Testis (tissue), 3 donors: ENCODE measurements around the gene CCDC184. TPM values are rescaled to one million over a fixed set of nuclear protein-coding genes. Genes with fewer than 3 reads are reported as not detected.

Experiments
- DNase-seq: peaks from one replicate; pipeline ENCODE4 v3.0.0-alpha.2; 2019
- H3K27ac ChIP-seq, 2 donors: fragments of 200-600 bp; sonication (generic); one replicate each; pipeline ENCODE4 v1.5.1; 2019
- H3K27me3 ChIP-seq: fragments of 200-600 bp; sonication (generic); one replicate; pipeline ENCODE4 v1.5.1; 2019
- H3K36me3 ChIP-seq: fragments of 200-600 bp; sonication (generic); one replicate; pipeline ENCODE4 v1.5.1; 2017; ENCODE audit warnings: low read depth; ENCODE audit errors: missing control alignments
- H3K4me1 ChIP-seq: fragments of 200-600 bp; sonication (generic); one replicate; pipeline ENCODE4 v1.5.1; 2019
- H3K4me3 ChIP-seq, 2 donors: fragments of 200-600 bp; sonication (generic); one replicate each; pipeline ENCODE4 v1.5.1; 2017 to 2019
- H3K9me3 ChIP-seq: fragments of 200-600 bp; sonication (generic); one replicate; pipeline ENCODE4 v1.5.1; 2017
- POLR2A ChIP-seq: fragments of 450-650 bp; IDR thresholded peaks from one replicate; pipeline ENCODE4 v1.6.1; 2017; ENCODE audit warnings: antibody characterized with exemption, mild to moderate bottlenecking, moderate library complexity
- WGBS, 2 donors: methylation state at CpG; one replicate each; pipeline ENCODE4 v1.1.5; 2018; 5-methylcytosine and 5-hydroxymethylcytosine counted together
- intact Hi-C: fragments of 100-400 bp; cut with DNase I; formaldehyde crosslinking; loops from one replicate; pipeline ENCODE4 v1.15.1; 2023; ENCODE audit warnings: low total_unique reads
- polyA plus RNA-seq: library from polyadenylated mRNA; stranded (reverse); fragments of 350-450 nt; fragmentation: Illumina TruSeq; extraction: RNeasy Lipid Tissue Mini Kit (QIAGEN cat#74804); gene quantifications from one replicate; pipeline ENCODE4 v1.2.3, GENCODE V29; 2014; ENCODE audit warnings: low read depth, low replicate concordance; ENCODE audit not compliant: insufficient read depth
- total RNA-seq, 2 donors: library from RNA; depleted of rRNA; stranded (reverse); fragments of >200 nt; gene quantifications; one replicate each; pipeline ENCODE4 v1.2.3, GENCODE V29; 2016
- TF ChIP-seq, protein P1 (sequence below), 3 experiments: fragments of 450-650 bp in 2 of 3; fragments of 200-600 bp in 1 of 3; sonication (generic) in 1 of 3; IDR thresholded peaks; one replicate each; pipeline ENCODE4 v1.5.1; 2016 to 2019; ENCODE audit warnings: antibody characterized with exemption in 3 of 3, mild to moderate bottlenecking in 2 of 3, moderate library complexity in 1 of 3

CCDC184 gene
- total and polyA plus RNA-seq, 3 donors from 2014 or later, result 6.9 to 8.0 (median 7.8) TPM

GRCh38 chr12:48189331-48190125 is 6.1 kb downstream of the CCDC184 start:
- H3K4me1 ChIP-seq, result no peaks in the 10 kb centered on the region
- intact Hi-C loops, result no loop called here
- peak; percentile 80 for DNase-seq
- 50 to 56% methylated on average over 6 of the region's 6 CpGs for WGBS, 2 donors
- no peak overlapping the region for H3K27ac ChIP-seq
- H3K27me3 ChIP-seq, result no peaks in the 10 kb centered on the region
- no peak for TF ChIP-seq POLR2A
- TF ChIP-seq, protein P1, sequence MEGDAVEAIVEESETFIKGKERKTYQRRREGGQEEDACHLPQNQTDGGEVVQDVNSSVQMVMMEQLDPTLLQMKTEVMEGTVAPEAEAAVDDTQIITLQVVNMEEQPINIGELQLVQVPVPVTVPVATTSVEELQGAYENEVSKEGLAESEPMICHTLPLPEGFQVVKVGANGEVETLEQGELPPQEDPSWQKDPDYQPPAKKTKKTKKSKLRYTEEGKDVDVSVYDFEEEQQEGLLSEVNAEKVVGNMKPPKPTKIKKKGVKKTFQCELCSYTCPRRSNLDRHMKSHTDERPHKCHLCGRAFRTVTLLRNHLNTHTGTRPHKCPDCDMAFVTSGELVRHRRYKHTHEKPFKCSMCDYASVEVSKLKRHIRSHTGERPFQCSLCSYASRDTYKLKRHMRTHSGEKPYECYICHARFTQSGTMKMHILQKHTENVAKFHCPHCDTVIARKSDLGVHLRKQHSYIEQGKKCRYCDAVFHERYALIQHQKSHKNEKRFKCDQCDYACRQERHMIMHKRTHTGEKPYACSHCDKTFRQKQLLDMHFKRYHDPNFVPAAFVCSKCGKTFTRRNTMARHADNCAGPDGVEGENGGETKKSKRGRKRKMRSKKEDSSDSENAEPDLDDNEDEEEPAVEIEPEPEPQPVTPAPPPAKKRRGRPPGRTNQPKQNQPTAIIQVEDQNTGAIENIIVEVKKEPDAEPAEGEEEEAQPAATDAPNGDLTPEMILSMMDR (IDR thresholded peaks at IDR 0.05), result peak; percentile 46 to 83 (median 78)
- H3K36me3 ChIP-seq, result no peaks in the 10 kb centered on the region
- no peak overlapping the region for H3K4me3 ChIP-seq
- H3K9me3 ChIP-seq, result no peaks in the 10 kb centered on the region

GRCh38 chr12:48191096-48191495 is 7.7 kb downstream of the CCDC184 start:
- H3K27me3 ChIP-seq, result no peaks in the 10 kb centered on the region
- no peak for TF ChIP-seq POLR2A
- TF ChIP-seq, protein P1 (IDR thresholded peaks at IDR 0.05), result no peak
- intact Hi-C loops, result no loop called here
- H3K36me3 ChIP-seq, result no peaks in the 10 kb centered on the region
- H3K9me3 ChIP-seq, result no peaks in the 10 kb centered on the region
- H3K4me1 ChIP-seq, result no peaks in the 10 kb centered on the region
- no peak overlapping the region for H3K27ac ChIP-seq
- no peak for DNase-seq
- H3K4me3 ChIP-seq, result no peak overlapping the region

DNA sequence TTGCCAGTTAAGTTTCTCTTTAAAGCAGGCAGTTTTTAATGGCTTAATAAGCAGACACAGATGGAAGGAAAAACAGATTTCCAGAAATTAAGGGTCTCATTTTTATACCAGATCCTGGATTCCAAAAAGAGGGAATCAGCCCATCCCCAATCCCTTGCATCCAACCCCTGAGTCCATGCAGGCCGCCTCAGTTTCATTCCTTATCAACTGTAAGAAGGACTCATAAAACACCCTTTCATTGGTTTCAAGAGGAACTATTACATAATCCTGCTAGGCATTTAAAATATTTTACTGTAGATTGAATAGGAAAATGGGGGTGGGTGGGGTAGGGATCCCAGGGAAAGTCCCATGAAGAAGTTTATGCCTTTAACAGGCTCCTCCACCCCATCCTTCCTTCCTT is 9.4 kb downstream of the CCDC184 start:
- no peak for TF ChIP-seq POLR2A
- TF ChIP-seq, protein P1 (IDR thresholded peaks at IDR 0.05), result no peak
- no peaks in the 10 kb centered on the region for H3K9me3 ChIP-seq
- H3K27ac ChIP-seq, result no peak overlapping the region
- H3K4me3 ChIP-seq, result no peak overlapping the region
- WGBS, 2 donors, result 74 to 89% methylated on average over 1 of the region's 1 CpG
- intact Hi-C loops, result no loop called here
- no peaks in the 10 kb centered on the region for H3K36me3 ChIP-seq
- no peaks in the 10 kb centered on the region for H3K27me3 ChIP-seq
- no peak for DNase-seq
- no peaks in the 10 kb centered on the region for H3K4me1 ChIP-seq

- Histone ChIP-seq H3K27me3 (no peaks in the 10 kb centered on the region), H3K36me3 (no peaks in the 10 kb centered on the region), H3K9me3 (no peaks in the 10 kb centered on the region), H3K4me1 (no peaks in the 10 kb centered on the region), H3K27ac (no peak overlapping the region), H3K4me3 (no peak overlapping the region)
- no peak for DNase-seq
- intact Hi-C loops, result no loop called here
- WGBS, 2 donors, result 55% methylated on average over 2 of the region's 2 CpGs
- no peak for TF ChIP-seq POLR2A
Observed at GRCh38 chr12:48193623-48194022, 10.2 kb downstream of the CCDC184 start.

GRCh38 chr12:48194799-48195201 is 11.4 kb downstream of the CCDC184 start:
- H3K4me1 ChIP-seq, result peaks cover 5% of the 10 kb centered on the region
- intact Hi-C loops, result no loop called here
- 56 to 61% methylated on average over 1 of the region's 1 CpG for WGBS, 2 donors
- no peak overlapping the region for H3K27ac ChIP-seq
- no peak for DNase-seq
- no peaks in the 10 kb centered on the region for H3K36me3 ChIP-seq
- H3K9me3 ChIP-seq, result no peaks in the 10 kb centered on the region
- no peaks in the 10 kb centered on the region for H3K27me3 ChIP-seq
- TF ChIP-seq POLR2A, result no peak
- H3K4me3 ChIP-seq, result no peak overlapping the region

- WGBS, 2 donors, result 1 to 2% methylated on average over 10 of the region's 10 CpGs
- Histone ChIP-seq H3K27ac (peak overlapping the region; percentile 96 to 98), H3K36me3 (no peaks in the 10 kb centered on the region), H3K4me1 (peaks cover 5% of the 10 kb centered on the region), H3K27me3 (no peaks in the 10 kb centered on the region), H3K9me3 (no peaks in the 10 kb centered on the region), H3K4me3 (peak overlapping the region; percentile 76 to 88)
- no peak for DNase-seq
- TF ChIP-seq POLR2A, result no peak
- TF ChIP-seq, protein P1 (IDR thresholded peaks at IDR 0.05), result peak in 1 of 3 experiments; percentile 27
- intact Hi-C loops, result no loop called here
Observed at GRCh38 chr12:48197549-48197970, 14.1 kb downstream of the CCDC184 start.
